Epithelial cell of esophagus (primary cell): Measurements from ENCODE around the gene ACAD9.
"Not testable (repeated sequence)": the region's sequence is repeated elsewhere in the genome, so short reads cannot be mapped to it uniquely, and the experiment has no call there.

Experiments
- DNase-seq: peaks from one replicate; pipeline ENCODE4 v3.0.0; 2010; ENCODE audit warnings: low read depth
- H3K4me3 ChIP-seq: 2 replicates; pipeline ENCODE4 v1.5.1; 2011; ENCODE audit warnings: mild to moderate bottlenecking, low read length, control low read depth
- TF ChIP-seq, protein P1 (sequence below): IDR thresholded peaks from 2 replicates; pipeline ENCODE4 v1.5.1; 2011; ENCODE audit warnings: low read depth, mild to moderate bottlenecking, low read length, control low read depth, inconsistent platforms; ENCODE audit not compliant: insufficient read depth; ENCODE audit errors: missing control alignments

Gene ACAD9

DNA sequence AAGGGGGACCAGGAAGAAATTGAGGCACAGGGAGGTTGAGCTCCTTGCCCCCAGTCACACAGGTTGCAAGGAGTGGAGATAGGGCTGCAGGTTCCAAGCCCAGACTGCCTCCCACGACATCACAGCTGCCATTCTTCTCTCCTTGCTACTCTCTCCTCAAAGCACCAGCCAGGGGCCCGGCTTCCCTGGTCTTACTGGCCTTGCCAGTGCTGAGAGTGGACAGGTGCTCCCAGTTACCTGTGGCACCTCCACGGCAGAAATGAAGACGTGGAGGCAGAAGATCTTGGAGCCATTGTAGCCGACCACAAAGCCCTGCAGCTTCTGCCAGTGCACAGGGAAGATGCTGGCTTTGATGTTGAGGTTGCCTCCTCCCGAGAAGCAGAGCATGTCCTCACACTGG is 17.9 kb upstream of the ACAD9 start:
- no peak for DNase-seq
- TF ChIP-seq, protein P1, sequence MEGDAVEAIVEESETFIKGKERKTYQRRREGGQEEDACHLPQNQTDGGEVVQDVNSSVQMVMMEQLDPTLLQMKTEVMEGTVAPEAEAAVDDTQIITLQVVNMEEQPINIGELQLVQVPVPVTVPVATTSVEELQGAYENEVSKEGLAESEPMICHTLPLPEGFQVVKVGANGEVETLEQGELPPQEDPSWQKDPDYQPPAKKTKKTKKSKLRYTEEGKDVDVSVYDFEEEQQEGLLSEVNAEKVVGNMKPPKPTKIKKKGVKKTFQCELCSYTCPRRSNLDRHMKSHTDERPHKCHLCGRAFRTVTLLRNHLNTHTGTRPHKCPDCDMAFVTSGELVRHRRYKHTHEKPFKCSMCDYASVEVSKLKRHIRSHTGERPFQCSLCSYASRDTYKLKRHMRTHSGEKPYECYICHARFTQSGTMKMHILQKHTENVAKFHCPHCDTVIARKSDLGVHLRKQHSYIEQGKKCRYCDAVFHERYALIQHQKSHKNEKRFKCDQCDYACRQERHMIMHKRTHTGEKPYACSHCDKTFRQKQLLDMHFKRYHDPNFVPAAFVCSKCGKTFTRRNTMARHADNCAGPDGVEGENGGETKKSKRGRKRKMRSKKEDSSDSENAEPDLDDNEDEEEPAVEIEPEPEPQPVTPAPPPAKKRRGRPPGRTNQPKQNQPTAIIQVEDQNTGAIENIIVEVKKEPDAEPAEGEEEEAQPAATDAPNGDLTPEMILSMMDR, result no peak
- no peak overlapping the region for H3K4me3 ChIP-seq

DNA sequence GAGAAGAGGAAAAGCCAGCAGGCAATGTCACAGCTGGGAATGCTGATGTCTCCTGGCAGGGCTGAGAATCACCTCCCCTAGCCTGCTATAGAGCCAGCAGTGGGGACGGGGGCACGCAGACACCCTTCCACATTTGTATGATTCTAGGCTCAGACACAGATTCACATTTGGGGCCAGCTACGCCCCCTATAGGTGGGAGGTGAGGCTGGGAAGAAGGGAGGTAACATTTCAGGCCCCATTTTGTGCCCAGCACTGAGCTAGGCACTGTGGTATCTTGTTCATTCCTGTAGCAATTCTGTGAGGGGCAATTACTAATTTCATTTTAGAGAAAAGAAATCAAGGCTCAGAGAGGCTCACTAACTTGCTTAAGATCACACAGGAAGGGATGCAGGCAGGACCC is 15.9 kb upstream of the ACAD9 start:
- DNase-seq, result no peak
- no peak overlapping the region for H3K4me3 ChIP-seq
- TF ChIP-seq, protein P1, result peak; percentile 21

DNA sequence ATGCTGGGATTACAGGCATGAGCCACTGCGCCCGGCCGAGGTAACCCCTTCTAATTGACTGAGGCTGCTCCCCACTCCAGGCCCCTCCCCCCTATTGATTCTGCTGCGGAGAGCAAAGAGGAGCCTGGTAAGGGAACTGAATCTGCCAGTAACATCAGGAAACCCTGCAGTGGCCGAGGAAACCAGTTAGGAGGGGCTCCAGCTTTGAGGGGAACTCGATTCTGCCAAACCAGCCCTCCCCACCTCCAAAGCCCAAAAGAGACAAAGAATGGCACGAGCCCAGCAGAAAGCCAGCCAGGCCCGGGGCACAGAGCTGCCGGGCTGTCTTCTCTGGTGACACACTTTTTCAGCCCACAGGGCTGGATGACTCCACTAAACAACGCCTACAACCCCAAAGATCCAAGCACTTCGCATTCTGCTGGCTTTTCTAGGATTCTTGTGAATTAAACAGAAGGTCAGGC is 15.0 kb upstream of the ACAD9 start:
- no peak overlapping the region for H3K4me3 ChIP-seq
- DNase-seq, result no peak
- TF ChIP-seq, protein P1, result no peak

DNA sequence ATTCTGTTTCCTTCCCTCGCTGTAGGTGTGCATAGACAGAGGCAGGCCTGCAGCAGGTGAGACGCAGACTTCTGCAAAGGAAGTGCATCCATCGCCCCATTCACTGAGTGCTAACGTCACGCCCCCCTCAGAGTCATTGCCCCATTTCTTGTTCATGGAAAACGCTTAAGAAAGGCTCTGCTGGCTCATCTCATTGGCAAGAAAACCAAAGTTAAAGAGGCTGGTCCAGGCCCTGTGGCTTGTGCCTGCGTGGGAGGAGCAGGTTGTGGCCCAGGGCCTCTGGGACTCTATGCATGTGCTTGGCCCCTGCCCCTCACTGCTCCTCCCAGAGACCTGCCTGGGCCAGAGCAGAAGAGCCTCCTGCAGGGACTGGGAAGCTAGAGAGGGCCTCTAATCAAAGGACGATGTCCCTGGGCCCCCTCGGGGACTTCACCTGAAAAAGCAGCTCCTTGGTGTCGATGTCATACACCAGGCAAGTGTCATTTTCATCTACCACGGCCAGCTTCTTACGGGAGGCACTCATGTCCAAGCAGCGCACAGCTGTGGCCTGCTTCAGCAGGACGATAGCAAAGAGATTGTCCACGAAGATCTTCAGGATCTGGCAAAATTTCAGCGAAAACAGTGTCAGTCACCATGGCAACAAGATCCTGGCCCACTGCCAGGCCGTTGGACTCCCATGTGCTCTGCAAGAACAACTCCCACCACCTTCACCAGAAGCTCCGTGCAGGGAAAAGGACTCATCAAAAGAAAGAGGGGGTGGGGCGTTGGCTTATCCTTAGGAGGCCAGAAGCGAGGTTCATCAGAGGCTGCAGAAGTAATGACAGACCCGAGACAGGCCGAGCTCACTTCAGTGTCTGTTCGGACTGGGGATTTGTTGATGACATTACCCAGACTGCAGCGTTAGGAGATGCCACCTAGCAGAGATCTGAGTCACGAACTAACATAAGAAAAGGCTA is 14.3 kb upstream of the ACAD9 start:
- H3K4me3 ChIP-seq, DNase-seq: not testable (repeated sequence)

DNA sequence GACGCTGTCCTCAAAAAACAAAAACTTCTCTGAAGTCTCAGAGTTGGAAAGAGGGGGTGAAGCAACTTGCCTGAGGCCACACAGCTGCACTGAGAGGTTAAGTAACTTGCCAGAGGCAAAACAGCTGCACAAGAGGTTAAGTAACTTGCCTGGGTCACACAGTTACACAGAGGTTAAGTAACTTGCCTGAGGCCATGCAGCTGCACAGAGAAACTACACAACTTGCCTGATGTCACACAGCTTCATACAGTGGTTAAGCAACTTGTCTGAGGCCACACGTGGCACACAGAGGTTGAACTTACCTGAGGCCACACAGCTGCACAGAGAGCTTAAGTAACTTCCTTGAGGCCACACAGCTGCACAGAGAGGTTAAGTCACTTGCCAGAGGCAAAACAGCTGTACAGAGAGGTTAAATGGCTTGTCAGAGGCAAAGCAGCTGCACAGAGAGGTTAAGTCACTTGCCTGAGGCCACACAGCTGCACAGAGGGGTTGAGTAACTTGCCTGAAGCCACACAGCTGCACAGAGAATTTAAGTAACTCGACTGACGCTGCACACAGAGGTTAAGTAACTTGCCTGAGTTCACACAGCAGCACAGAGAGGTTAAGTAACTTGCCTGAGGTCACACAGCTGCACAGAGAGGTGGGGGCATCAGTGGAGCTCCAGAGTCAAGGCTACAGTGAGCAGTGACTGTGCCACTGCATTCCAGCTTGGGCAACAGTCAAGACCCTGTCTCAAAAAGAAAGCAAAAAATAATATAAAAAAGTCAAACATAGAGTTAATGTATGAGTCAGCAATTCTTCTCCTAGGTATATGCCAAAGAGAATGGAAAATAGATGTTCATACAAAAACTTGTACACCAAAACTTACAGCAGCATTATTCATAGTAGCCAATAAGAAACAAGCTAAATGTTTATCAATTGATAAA is 12.0 kb upstream of the ACAD9 start:
- TF ChIP-seq, protein P1, result no peak
- H3K4me3 ChIP-seq, result no peak overlapping the region
- DNase-seq, result peak; percentile 72

DNA sequence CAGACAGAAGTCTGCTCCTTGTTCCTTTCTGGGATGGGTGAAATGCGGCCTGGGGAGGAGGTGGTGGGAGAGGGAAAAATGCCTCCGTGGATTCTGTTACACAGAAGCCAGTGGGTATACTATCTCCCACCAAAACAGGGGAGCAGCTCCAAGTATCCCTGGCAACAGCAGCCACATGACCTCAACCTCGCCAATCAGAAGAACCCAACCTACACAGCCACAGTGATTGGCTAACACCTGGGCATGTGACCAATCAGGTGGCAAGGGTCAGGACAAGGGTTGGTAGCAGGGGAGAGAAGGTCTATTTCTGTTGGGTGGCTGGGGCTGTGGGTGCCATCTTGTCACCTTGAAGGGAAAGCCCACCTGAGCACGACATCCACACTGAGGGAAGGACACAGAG is 9.1 kb upstream of the ACAD9 start:
- DNase-seq, result no peak
- TF ChIP-seq, protein P1, result no peak
- H3K4me3 ChIP-seq, result no peak overlapping the region

DNA sequence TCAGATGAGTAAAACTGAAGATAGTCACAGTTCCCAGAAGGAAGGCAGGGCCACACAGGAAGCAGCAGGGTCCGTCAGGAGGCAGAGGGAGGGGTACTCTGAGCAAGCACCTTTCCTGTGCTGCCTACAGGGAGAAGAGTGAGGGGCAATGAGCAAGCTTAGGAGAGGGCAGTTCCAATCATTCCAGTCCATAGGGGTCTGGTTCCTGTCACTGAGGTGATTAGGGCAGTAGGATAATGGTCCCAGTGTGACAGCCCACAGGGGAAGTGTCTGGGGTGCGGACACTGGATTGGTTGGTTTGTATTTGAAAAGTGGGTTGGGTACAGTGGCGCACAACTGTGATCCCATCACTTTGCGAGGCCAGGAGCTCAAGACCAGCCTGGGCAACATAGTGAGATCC is 7.1 kb upstream of the ACAD9 start:
- TF ChIP-seq, protein P1, result no peak
- no peak overlapping the region for H3K4me3 ChIP-seq
- no peak for DNase-seq
